ENCODE results near the gene SLC31A1.
A peak's percentile ranks its signal among the peaks of the same experiment; 100 is the strongest.

SLC31A1 gene

DNA sequence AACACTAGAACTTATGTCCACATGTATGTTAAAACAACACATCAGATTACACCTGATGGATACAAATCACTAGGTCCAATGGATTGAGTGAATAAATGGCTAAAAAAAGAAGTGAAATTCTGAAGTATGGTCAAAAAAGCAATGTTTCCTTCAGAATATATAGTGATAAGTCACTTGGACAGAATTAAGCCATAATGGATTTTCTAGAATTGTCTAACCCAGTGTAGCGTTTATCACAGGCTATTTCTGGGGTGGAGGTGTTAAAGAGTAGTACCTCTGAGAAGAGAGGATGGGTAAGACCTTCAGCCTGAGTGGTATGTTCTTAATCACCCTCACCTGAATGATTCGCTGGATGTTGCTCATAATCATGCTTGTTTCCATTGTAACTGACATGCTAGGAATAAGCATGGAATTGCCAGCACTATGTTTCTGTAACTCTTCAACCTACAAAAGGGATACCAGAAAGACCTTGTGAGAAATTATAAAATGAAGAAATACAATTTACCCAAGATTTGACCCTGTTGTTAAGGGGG, 37.3 kb upstream of the SLC31A1 start:
- POLR2A ChIA-PET, result no interaction called here
- CTCF ChIA-PET, result interaction anchor here (1.0 kb wide), 1 partner anchor 10 kb away, joined by 3 read pairs; no protein-coding TSS in a partner anchor
- Histone ChIP-seq H3K4me3 (ENCODE audit: control insufficient read depth in 1 of 7, extremely low read depth in 1 of 7, insufficient read depth in 4 of 7, low read depth in 2 of 7, low read length in 6 of 7) (no peak overlapping the region), H3K9me3 (ENCODE audit: control extremely low read depth in 1 of 5, control insufficient read depth in 4 of 5, insufficient read depth in 2 of 5, low read depth in 1 of 5, low read length in 4 of 5) (no peaks in the 10 kb centered on the region), H3K27ac (ENCODE audit: insufficient read depth in 1 of 2, low read depth in 1 of 2, low read length in 2 of 2, poor library complexity in 1 of 2, severe bottlenecking in 2 of 2) (no peak overlapping the region), H3K36me3 (ENCODE audit: control insufficient read depth in 4 of 4, insufficient read depth in 4 of 4, low read length in 3 of 4) (peaks cover 25 to 85% (median 60%) of the 10 kb centered on the region in 4 experiments), H3K27me3 (replicated peaks in 2 of 5; ENCODE audit: control insufficient read depth in 4 of 5, insufficient read depth in 5 of 5, low read length in 4 of 5) (no peaks in the 10 kb centered on the region), H3K4me1 (ENCODE audit: control extremely low read depth in 1 of 4, control insufficient read depth in 4 of 4, insufficient read depth in 4 of 4, low read length in 3 of 4) (peaks cover 0 to 10% (median 0%) of the 10 kb centered on the region in 4 experiments)
- WGBS (ENCODE audit: insufficient coverage), result 100% methylated on average over 1 of the region's 2 CpGs
- no peak for DNase-seq

DNA sequence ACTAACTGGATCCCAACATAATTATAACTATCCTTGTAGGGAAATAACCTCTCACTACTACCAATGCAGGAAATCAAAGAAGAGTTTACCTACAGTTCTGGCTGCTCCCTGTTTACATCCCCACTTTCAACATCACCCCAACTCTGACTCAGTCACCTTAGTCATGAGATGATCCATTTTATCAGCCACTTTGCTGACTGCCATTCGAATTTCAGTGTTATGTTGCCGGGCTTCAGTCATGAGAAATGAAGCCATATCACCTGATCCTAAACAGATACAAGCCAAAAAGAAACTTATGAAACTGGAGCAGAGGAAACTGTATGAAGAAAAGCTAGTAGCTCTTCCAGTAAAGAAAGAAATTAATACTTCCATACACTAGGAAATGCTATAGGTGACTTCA, 36.8 kb upstream of the SLC31A1 start:
- H3K9me3 ChIP-seq (ENCODE audit: control extremely low read depth in 1 of 5, control insufficient read depth in 4 of 5, insufficient read depth in 2 of 5, low read depth in 1 of 5, low read length in 4 of 5), result no peaks in the 10 kb centered on the region
- WGBS (ENCODE audit: insufficient coverage), result no CpG with 5 or more reads among the region's 2 CpGs
- H3K27me3 ChIP-seq (replicated peaks in 2 of 5; ENCODE audit: control insufficient read depth in 4 of 5, insufficient read depth in 5 of 5, low read length in 4 of 5), result no peaks in the 10 kb centered on the region
- H3K4me3 ChIP-seq (ENCODE audit: control insufficient read depth in 1 of 7, extremely low read depth in 1 of 7, insufficient read depth in 4 of 7, low read depth in 2 of 7, low read length in 6 of 7), result no peak overlapping the region
- ChIA-PET POLR2A (no interaction called here), CTCF (interaction anchor here (0.8 to 1.0 kb wide), 2 partner anchors 8 to 10 kb away, joined by 3 read pairs; no protein-coding TSS in a partner anchor)
- DNase-seq, result no peak
- H3K36me3 ChIP-seq (ENCODE audit: control insufficient read depth in 4 of 4, insufficient read depth in 4 of 4, low read length in 3 of 4), result peaks cover 25 to 85% (median 60%) of the 10 kb centered on the region in 4 experiments
- H3K27ac ChIP-seq (ENCODE audit: insufficient read depth in 1 of 2, low read depth in 1 of 2, low read length in 2 of 2, poor library complexity in 1 of 2, severe bottlenecking in 2 of 2), result no peak overlapping the region
- H3K4me1 ChIP-seq (ENCODE audit: control extremely low read depth in 1 of 4, control insufficient read depth in 4 of 4, insufficient read depth in 4 of 4, low read length in 3 of 4), result peaks cover 0 to 10% (median 0%) of the 10 kb centered on the region in 4 experiments

DNA sequence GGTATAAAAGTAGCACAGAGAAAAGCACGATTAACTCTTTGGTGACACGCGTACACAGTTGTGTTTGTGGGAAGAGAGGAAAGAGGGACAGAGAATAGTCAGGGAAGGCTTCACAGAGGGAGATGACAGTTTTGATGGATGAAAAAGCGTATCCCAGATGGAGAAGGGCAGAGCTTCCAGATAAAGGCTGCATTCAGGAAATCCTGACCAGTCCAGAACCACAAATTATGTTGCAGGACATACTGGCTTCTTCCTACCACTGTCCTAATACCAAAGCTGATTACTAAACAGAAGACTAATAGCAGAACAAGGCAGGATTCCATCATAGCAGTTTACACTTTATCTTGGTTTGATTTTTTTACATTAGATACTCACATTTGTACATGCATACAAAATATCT, 36.1 kb upstream of the SLC31A1 start:
- no peaks in the 10 kb centered on the region for H3K27me3 ChIP-seq (replicated peaks in 2 of 5; ENCODE audit: control insufficient read depth in 4 of 5, insufficient read depth in 5 of 5, low read length in 4 of 5)
- H3K4me1 ChIP-seq (ENCODE audit: control extremely low read depth in 1 of 4, control insufficient read depth in 4 of 4, insufficient read depth in 4 of 4, low read length in 3 of 4), result peaks cover 0 to 10% (median 0%) of the 10 kb centered on the region in 4 experiments
- no peak overlapping the region for H3K4me3 ChIP-seq (ENCODE audit: control insufficient read depth in 1 of 7, extremely low read depth in 1 of 7, insufficient read depth in 4 of 7, low read depth in 2 of 7, low read length in 6 of 7)
- POLR2A ChIA-PET, result no interaction called here
- H3K36me3 ChIP-seq (ENCODE audit: control insufficient read depth in 4 of 4, insufficient read depth in 4 of 4, low read length in 3 of 4), result peaks cover 24 to 90% (median 62%) of the 10 kb centered on the region in 4 experiments
- 96% methylated on average over 4 of the region's 4 CpGs for WGBS (ENCODE audit: insufficient coverage)
- no peak for DNase-seq
- CTCF ChIA-PET, result interaction anchor here (0.8 to 1.0 kb wide), 2 partner anchors 9 to 11 kb away, joined by 3 read pairs; no protein-coding TSS in a partner anchor
- no peak overlapping the region for H3K27ac ChIP-seq (ENCODE audit: insufficient read depth in 1 of 2, low read depth in 1 of 2, low read length in 2 of 2, poor library complexity in 1 of 2, severe bottlenecking in 2 of 2)
- no peaks in the 10 kb centered on the region for H3K9me3 ChIP-seq (ENCODE audit: control extremely low read depth in 1 of 5, control insufficient read depth in 4 of 5, insufficient read depth in 2 of 5, low read depth in 1 of 5, low read length in 4 of 5)

DNA sequence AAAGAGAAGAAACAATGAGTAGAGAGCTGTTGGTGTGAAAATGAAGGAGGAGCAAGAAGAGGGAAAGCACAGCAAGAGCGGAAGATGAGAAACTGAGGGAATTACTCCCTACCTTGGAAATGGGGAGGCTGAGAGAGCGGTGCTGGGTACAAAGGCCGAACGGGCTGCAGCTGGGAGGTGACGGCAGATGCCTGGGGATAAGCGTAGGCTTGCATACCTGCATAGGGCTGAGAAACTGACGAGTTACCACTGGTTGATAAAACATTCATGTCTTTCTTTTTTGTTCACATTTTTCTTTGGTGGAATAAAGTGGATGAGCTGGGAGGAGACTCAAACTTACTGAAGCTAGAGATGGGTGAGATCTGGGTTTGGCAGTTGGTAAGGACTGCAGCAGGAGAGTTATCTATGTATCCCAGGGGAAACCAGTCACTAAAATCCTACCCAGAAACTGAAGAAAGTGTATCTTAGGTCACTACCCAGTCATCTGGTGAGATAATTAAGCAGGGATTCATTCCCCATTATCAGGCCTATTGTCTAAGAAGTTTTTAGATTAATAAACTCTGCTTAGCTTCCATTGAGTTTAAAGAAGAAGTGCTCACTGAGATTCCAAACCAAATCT, 35.1 kb upstream of the SLC31A1 start:
- 98% methylated on average over 7 of the region's 7 CpGs for WGBS (ENCODE audit: insufficient coverage)
- Histone ChIP-seq H3K36me3 (ENCODE audit: control insufficient read depth in 4 of 4, insufficient read depth in 4 of 4, low read length in 3 of 4) (peaks cover 24 to 85% (median 62%) of the 10 kb centered on the region in 4 experiments), H3K27ac (ENCODE audit: insufficient read depth in 1 of 2, low read depth in 1 of 2, low read length in 2 of 2, poor library complexity in 1 of 2, severe bottlenecking in 2 of 2) (peak overlapping the region in 1 of 2 experiments; percentile 1)

DNA sequence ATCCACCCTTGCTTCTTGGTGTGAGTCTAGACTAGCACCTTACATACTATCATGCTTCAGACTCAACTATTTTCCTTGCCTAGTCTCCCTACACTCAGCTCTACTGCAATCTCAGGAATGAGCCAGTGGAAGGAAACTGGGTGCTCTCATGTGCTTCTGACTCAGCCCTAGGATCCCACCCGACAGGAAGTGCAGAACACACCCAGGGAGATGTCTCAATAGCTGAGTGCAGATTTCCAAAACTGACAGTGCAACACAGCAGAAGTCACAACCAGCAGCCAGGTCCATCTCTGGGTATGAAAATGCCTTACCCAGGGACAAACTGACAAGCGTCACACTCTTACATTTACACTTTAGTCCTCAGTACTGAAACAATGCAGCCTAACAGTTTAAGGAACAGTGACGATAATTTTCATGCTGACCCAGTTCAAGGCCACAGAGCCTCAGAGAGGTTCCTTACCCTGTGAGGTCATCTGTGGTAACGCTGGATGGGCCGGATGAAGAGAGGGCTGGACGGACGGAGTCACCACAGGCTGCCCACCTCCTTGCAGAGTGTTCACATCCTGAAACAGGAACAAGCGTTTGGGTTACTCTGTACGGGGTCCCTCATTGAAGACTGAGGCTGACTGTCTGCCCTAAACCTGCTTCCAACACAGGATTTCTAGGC, 33.3 kb upstream of the SLC31A1 start:
- peaks cover 0 to 10% (median 0%) of the 10 kb centered on the region in 4 experiments for H3K4me1 ChIP-seq (ENCODE audit: control extremely low read depth in 1 of 4, control insufficient read depth in 4 of 4, insufficient read depth in 4 of 4, low read length in 3 of 4)
- ChIA-PET POLR2A (no interaction called here), CTCF (interaction anchor here (0.9 kb wide), 1 partner anchor 34 kb away, joined by 3 read pairs; no protein-coding TSS in a partner anchor)
- H3K36me3 ChIP-seq (ENCODE audit: control insufficient read depth in 4 of 4, insufficient read depth in 4 of 4, low read length in 3 of 4), result peaks cover 20 to 82% (median 55%) of the 10 kb centered on the region in 4 experiments
- H3K9me3 ChIP-seq (ENCODE audit: control extremely low read depth in 1 of 5, control insufficient read depth in 4 of 5, insufficient read depth in 2 of 5, low read depth in 1 of 5, low read length in 4 of 5), result no peaks in the 10 kb centered on the region
- DNase-seq, result peak in 2 of 3 donors; percentile 16 to 24
- WGBS (ENCODE audit: insufficient coverage), result 96% methylated on average over 8 of the region's 9 CpGs
- no peak overlapping the region for H3K4me3 ChIP-seq (ENCODE audit: control insufficient read depth in 1 of 7, extremely low read depth in 1 of 7, insufficient read depth in 4 of 7, low read depth in 2 of 7, low read length in 6 of 7)
- no peaks in the 10 kb centered on the region for H3K27me3 ChIP-seq (replicated peaks in 2 of 5; ENCODE audit: control insufficient read depth in 4 of 5, insufficient read depth in 5 of 5, low read length in 4 of 5)
- peak overlapping the region in 1 of 2 experiments; percentile 43 for H3K27ac ChIP-seq (ENCODE audit: insufficient read depth in 1 of 2, low read depth in 1 of 2, low read length in 2 of 2, poor library complexity in 1 of 2, severe bottlenecking in 2 of 2)

More for the DNA sequence above, 35.1 kb upstream of the SLC31A1 start:
- no peak for DNase-seq
- Histone ChIP-seq H3K9me3 (ENCODE audit: control extremely low read depth in 1 of 5, control insufficient read depth in 4 of 5, insufficient read depth in 2 of 5, low read depth in 1 of 5, low read length in 4 of 5) (no peaks in the 10 kb centered on the region), H3K27me3 (replicated peaks in 2 of 5; ENCODE audit: control insufficient read depth in 4 of 5, insufficient read depth in 5 of 5, low read length in 4 of 5) (no peaks in the 10 kb centered on the region), H3K4me1 (ENCODE audit: control extremely low read depth in 1 of 4, control insufficient read depth in 4 of 4, insufficient read depth in 4 of 4, low read length in 3 of 4) (peaks cover 0 to 10% (median 0%) of the 10 kb centered on the region in 4 experiments), H3K4me3 (ENCODE audit: control insufficient read depth in 1 of 7, extremely low read depth in 1 of 7, insufficient read depth in 4 of 7, low read depth in 2 of 7, low read length in 6 of 7) (no peak overlapping the region)
- CTCF ChIA-PET, result no interaction called here
- POLR2A ChIA-PET, result interaction anchor here (0.6 kb wide), 1 partner anchor 338 kb away, joined by 3 read pairs; no protein-coding TSS in a partner anchor

DNA sequence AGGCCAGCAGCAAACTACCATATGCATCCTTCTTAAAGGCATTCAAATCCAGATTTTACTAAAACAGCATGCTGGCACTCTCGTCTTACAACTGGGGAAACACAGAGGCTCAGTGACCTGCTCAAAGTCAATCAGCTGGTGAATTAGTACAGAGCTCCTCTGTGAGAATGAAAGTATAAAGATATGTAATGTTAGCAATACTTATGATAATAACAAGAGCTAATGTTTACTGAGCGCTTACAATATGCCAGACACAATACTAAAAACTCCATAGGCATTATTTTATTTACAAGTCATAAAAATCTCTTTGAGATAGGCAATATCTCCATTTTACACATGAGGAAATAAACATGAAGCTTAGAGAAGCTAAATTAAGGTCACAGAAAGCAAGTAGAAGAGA, 28.9 kb upstream of the SLC31A1 start:
- WGBS (ENCODE audit: insufficient coverage), result no CpG with 5 or more reads among the region's 2 CpGs
- Histone ChIP-seq H3K4me3 (ENCODE audit: control insufficient read depth in 1 of 7, extremely low read depth in 1 of 7, insufficient read depth in 4 of 7, low read depth in 2 of 7, low read length in 6 of 7) (no peak overlapping the region), H3K27me3 (replicated peaks in 2 of 5; ENCODE audit: control insufficient read depth in 4 of 5, insufficient read depth in 5 of 5, low read length in 4 of 5) (no peaks in the 10 kb centered on the region), H3K36me3 (ENCODE audit: control insufficient read depth in 4 of 4, insufficient read depth in 4 of 4, low read length in 3 of 4) (peaks cover 7 to 69% (median 41%) of the 10 kb centered on the region in 4 experiments), H3K4me1 (ENCODE audit: control extremely low read depth in 1 of 4, control insufficient read depth in 4 of 4, insufficient read depth in 4 of 4, low read length in 3 of 4) (peaks cover 0 to 10% (median 0%) of the 10 kb centered on the region in 4 experiments), H3K27ac (ENCODE audit: insufficient read depth in 1 of 2, low read depth in 1 of 2, low read length in 2 of 2, poor library complexity in 1 of 2, severe bottlenecking in 2 of 2) (no peak overlapping the region), H3K9me3 (ENCODE audit: control extremely low read depth in 1 of 5, control insufficient read depth in 4 of 5, insufficient read depth in 2 of 5, low read depth in 1 of 5, low read length in 4 of 5) (no peaks in the 10 kb centered on the region)
- DNase-seq, result no peak
- ChIA-PET CTCF (interaction anchor here (1.8 kb wide), 1 partner anchor 33 kb away, joined by 3 read pairs; no protein-coding TSS in a partner anchor), POLR2A (no interaction called here)

All from common myeloid progenitor, CD34-positive (primary cell).